GM23248 (cell line): Measurements from ENCODE around the gene DHH. TPM values are rescaled to one million over a fixed set of nuclear protein-coding genes. Genes with fewer than 3 reads are reported as not detected.

ENCODE experiments used
- DNase-seq: peaks from one replicate; pipeline ENCODE4 v3.0.0-alpha.2; 2015
- H2AFZ ChIP-seq: fragments of 200-600 bp; sonication (generic); 2 replicates; pipeline ENCODE4 v1.6.1; 2016; ENCODE audit warnings: antibody characterized with exemption
- H3F3A ChIP-seq: fragments of 200-600 bp; sonication (generic); 2 replicates; pipeline ENCODE4 v1.6.1; 2016; ENCODE audit warnings: mild to moderate bottlenecking, antibody characterized with exemption, mixed run types; ENCODE audit not compliant: insufficient read depth
- H3K27ac ChIP-seq: fragments of 200-600 bp; sonication (generic); 2 replicates; pipeline ENCODE4 v1.5.1; 2016; ENCODE audit warnings: mild to moderate bottlenecking
- H3K27me3 ChIP-seq: fragments of 200-600 bp; sonication (generic); replicated peaks from 2 replicates; pipeline ENCODE4 v1.6.1; 2016; ENCODE audit warnings: mild to moderate bottlenecking; ENCODE audit not compliant: insufficient read depth
- H3K36me3 ChIP-seq: fragments of 200-600 bp; sonication (generic); 2 replicates; pipeline ENCODE4 v1.6.1; 2016; ENCODE audit warnings: low read depth, mild to moderate bottlenecking
- H3K4me1 ChIP-seq: fragments of 200-600 bp; sonication (generic); 2 replicates; pipeline ENCODE4 v1.6.1; 2016; ENCODE audit warnings: mild to moderate bottlenecking; ENCODE audit not compliant: insufficient read depth
- H3K4me2 ChIP-seq: fragments of 200-600 bp; sonication (generic); one replicate; pipeline ENCODE4 v1.6.1; 2016; ENCODE audit warnings: mild to moderate bottlenecking; ENCODE audit not compliant: unreplicated experiment
- H3K4me3 ChIP-seq: fragments of 200-600 bp; sonication (generic); 2 replicates; pipeline ENCODE4 v1.5.1; 2016; ENCODE audit warnings: mild to moderate bottlenecking
- H3K79me2 ChIP-seq: fragments of 200-600 bp; sonication (generic); 2 replicates; pipeline ENCODE4 v1.6.1; 2016; ENCODE audit warnings: mild to moderate bottlenecking; ENCODE audit not compliant: insufficient read depth
- H3K9ac ChIP-seq: fragments of 200-600 bp; sonication (generic); 2 replicates; pipeline ENCODE4 v1.6.1; 2016; ENCODE audit warnings: mild to moderate bottlenecking
- H3K9me2 ChIP-seq: fragments of 200-600 bp; sonication (generic); 2 replicates; pipeline ENCODE4 v1.6.1; 2016; ENCODE audit warnings: mixed run types, mild to moderate bottlenecking, moderate library complexity; ENCODE audit not compliant: insufficient read depth
- H3K9me3 ChIP-seq: fragments of 200-600 bp; sonication (generic); one replicate; pipeline ENCODE4 v1.6.1; 2017; ENCODE audit warnings: low read depth
- H4K20me1 ChIP-seq: fragments of 200-600 bp; sonication (generic); 2 replicates; pipeline ENCODE4 v1.6.0; 2016; ENCODE audit not compliant: insufficient read depth
- EZH2 ChIP-seq: fragments of 200-600 bp; sonication (generic); IDR thresholded peaks from 2 replicates; pipeline ENCODE4 v1.6.1; 2018; ENCODE audit warnings: antibody characterized with exemption, mild to moderate bottlenecking; ENCODE audit not compliant: insufficient read depth, poor library complexity, severe bottlenecking
- EZH2phosphoT487 ChIP-seq: fragments of 200-600 bp; sonication (generic); IDR thresholded peaks from 2 replicates; pipeline ENCODE4 v1.6.1; 2018; ENCODE audit warnings: antibody characterized with exemption, moderate library complexity, mild to moderate bottlenecking, low read depth; ENCODE audit not compliant: insufficient read depth
- WGBS, 2 experiments: methylation state at CpG; one replicate each; pipeline ENCODE4 v1.1.6; 2015 to 2017; ENCODE audit warnings: low lambda C conversion rate in 2 of 2, low coverage in 1 of 2; ENCODE audit errors: missing lambda C conversion rate in 2 of 2; 5-methylcytosine and 5-hydroxymethylcytosine counted together
- in situ Hi-C: fragments of 300-500 bp; cut with MboI; formaldehyde crosslinking; loops from 2 replicates; pipeline ENCODE4 v1.15.0; 2020
- polyA plus RNA-seq: library from polyadenylated mRNA; unstranded; fragments of >200 nt; fragmentation: Nextera tagmentation; extraction: Ambion mirVana; gene quantifications from 2 replicates; pipeline ENCODE4 v1.2.1, GENCODE V29; 2016
- total RNA-seq: library from RNA; depleted of rRNA; stranded (reverse); fragments of >200 nt; shearing (Covaris generic); gene quantifications from 2 replicates; pipeline ENCODE4 v1.2.3, GENCODE V29; 2014

DHH gene
- total and polyA plus RNA-seq, 2 experiments from 2014 or later: not detected

DNA sequence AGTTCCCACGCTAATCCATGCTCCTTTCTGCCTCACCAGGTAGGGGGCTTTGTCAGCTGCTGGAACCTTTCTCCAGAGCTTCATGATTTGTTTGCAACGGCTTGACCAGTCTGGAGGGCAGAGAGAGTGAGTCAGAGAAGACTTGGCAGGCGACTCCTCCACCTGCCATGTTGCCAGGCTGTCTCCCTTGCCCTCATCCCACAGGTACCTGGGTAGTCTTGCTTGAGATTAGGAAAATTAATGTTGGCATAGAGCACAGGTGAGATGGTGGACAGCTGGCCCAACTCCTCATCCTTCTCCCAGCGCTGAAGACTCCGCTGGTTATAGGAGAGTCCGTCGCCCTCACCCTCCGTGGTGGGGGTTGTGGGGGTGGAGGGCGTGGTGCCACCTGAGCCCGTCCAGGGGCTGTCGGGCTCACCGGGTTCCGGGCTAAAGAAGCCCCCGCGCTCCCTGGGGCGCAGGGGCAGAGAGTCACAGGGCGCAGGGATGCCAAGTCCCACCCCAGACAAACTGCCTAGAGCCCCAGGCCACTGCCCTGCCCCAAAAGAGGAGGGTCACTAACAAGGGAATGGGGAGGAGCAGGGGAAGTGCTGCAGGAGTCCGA is 52.6 kb downstream of the DHH start:
- H3K36me3 ChIP-seq: peaks cover 26% of the 10 kb centered on the region; the same call in 1 of the 2 replicates
- TF ChIP-seq EZH2phosphoT487: no peak
- TF ChIP-seq EZH2: no peak
- H3F3A ChIP-seq: no peaks in the 10 kb centered on the region
- peaks cover 14% of the 10 kb centered on the region for H3K79me2 ChIP-seq
- H3K9me2 ChIP-seq: no peaks in the 10 kb centered on the region
- in situ Hi-C loops: no loop called here
- no peaks in the 10 kb centered on the region for H3K27me3 ChIP-seq
- no peak for DNase-seq
- no peak overlapping the region for H2AFZ ChIP-seq
- H3K27ac ChIP-seq: no peak overlapping the region
- H3K4me1 ChIP-seq: no peaks in the 10 kb centered on the region
- H3K9me3 ChIP-seq: no peaks in the 10 kb centered on the region
- WGBS, 2 experiments: 83 to 89% methylated on average over 15 to 18 of the region's 18 CpGs
- H3K9ac ChIP-seq: no peak overlapping the region
- no peaks in the 10 kb centered on the region for H4K20me1 ChIP-seq
- H3K4me3 ChIP-seq: no peak overlapping the region
- H3K4me2 ChIP-seq: no peak overlapping the region

DNA sequence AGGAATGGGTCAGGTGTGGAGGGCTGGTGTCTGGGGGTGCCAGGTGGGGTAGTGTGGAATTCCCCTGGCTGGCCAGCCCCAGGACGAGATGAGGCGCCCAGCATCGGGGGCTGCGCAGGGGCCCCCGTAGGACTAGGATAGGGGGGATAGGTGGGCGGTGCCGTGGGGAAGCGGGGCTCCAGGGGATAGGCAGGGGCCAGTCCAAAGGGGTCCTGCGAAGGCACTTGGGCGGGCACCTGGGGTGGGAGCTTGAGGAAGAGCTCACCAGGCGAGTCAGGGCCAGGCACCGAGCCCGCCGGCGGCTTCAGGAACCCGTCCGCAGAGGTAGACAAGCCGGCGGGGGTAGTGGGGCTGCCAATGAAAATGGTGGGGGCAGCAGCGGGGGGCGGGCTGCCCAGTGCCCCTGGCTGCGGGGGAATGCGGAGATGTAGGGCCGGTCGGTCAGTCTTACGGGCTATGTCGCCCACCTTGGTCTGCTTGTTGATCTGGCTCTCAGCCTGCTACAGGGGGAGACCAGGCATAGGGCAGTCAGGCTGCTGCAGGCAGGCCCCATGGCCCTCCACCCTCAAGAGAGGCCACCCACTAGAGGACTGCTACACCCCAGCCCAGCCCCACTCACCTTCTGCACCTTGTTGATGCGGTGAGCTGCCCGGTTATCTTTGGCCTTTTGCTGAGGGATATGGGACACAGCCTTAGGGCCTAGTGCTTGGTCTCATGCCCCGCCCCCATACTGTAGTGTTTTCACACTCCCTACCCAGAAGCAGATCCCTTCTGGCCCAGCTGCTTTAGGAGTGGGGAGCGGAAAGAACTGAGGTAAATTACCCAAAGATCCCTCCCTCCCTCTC is 53.3 kb downstream of the DHH start:
- Histone ChIP-seq H3K4me1 (no peaks in the 10 kb centered on the region), H4K20me1 (no peaks in the 10 kb centered on the region), H3K9me3 (no peaks in the 10 kb centered on the region), H3K4me2 (no peak overlapping the region), H3K9me2 (no peaks in the 10 kb centered on the region), H3K27ac (no peak overlapping the region), H3K9ac (no peak overlapping the region), H3K4me3 (no peak overlapping the region), H3K36me3 (peaks cover 31% of the 10 kb centered on the region; the same call in 1 of the 2 replicates), H3F3A (no peaks in the 10 kb centered on the region), H3K27me3 (no peaks in the 10 kb centered on the region), H2AFZ (no peak overlapping the region), H3K79me2 (peaks cover 12% of the 10 kb centered on the region)
- no peak for DNase-seq
- in situ Hi-C loops: no loop called here
- TF ChIP-seq EZH2 (no peak), EZH2phosphoT487 (no peak)
- WGBS, 2 experiments: 94 to 98% methylated on average over 8 to 31 of the region's 31 CpGs

DNA sequence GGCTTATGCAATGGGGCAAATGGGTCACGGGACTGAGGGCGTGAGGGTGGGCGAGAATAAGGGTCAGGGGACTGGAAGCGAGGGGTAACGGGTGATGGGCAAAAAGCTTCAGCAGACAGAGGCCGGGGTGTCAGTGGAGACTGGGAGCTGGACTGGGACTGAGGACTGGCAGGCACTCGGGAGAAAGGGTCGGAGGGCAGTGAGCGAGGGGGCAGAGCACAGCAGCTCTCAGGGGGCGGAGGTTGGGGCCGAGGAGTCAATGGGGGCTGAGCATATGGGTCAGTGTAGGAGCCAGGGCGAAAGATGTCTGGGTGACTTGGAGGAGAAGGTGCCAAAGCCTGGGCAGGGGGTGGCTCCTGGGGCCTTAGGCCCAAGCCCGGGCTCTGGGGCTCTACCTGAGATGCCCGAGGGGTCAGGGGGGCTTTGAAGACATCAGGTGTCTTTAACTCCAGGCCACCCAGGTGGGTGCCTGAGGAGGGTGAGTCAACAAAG is 54.2 kb downstream of the DHH start:
- no peaks in the 10 kb centered on the region for H3F3A ChIP-seq
- H3K9me2 ChIP-seq: no peaks in the 10 kb centered on the region
- no peaks in the 10 kb centered on the region for H3K9me3 ChIP-seq
- no peaks in the 10 kb centered on the region for H4K20me1 ChIP-seq
- no peaks in the 10 kb centered on the region for H3K4me1 ChIP-seq
- DNase-seq: no peak
- in situ Hi-C loops: no loop called here
- TF ChIP-seq EZH2phosphoT487 (no peak), EZH2 (no peak)
- H3K4me2 ChIP-seq: no peak overlapping the region
- H3K4me3 ChIP-seq: no peak overlapping the region
- H3K36me3 ChIP-seq: peaks cover 23% of the 10 kb centered on the region; the same call in 1 of the 2 replicates
- peaks cover 11% of the 10 kb centered on the region for H3K79me2 ChIP-seq
- H3K27ac ChIP-seq: no peak overlapping the region
- H3K27me3 ChIP-seq: no peaks in the 10 kb centered on the region
- 91 to 98% methylated on average over 4 to 14 of the region's 14 CpGs for WGBS, 2 experiments
- no peak overlapping the region for H2AFZ ChIP-seq
- H3K9ac ChIP-seq: no peak overlapping the region

DNA sequence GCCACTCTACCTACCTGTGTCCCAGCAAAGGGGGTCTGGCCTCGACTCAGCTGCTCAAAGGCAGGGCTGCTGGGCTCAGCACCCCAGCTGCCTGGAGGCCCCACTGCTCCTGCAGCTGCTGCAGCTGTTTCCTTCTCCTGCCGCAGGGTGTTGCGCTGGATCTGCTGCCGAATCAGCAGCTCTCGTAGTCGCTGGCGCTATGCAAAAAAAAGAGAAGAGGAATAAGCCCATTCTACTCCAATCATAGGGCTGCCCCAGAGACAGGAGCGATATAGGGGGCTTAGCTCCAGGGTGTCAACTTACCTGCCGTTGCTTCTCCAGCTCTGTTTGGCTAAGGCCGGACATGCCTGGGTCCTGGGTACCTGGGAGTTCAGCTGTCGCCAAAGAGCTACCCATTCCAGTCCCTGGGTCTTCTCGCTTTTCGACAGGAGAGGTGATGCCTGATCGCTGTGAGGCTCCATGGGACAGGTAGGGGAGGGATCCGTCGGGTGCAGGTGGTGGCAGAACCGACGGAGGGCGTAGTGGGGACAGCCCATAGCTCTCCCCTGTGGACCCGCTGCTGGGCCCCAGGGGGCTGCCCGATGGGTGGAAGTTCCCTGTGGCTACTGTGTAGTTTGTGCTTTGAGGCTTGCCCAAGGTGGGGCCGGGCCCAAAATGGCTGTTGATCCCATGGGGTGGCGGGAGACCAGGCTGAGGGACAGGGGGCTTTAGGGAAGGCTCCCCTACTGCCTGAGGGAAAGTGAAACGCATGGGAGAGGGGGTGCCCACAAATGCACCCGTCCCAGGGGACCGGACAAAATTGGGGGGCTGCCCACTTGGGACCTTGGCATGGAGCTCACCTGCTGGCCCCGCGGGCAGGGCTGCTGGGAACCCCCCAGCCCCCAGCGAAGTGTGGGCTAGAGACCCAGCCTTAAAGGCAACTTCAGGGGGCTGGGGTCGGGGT is 54.9 kb downstream of the DHH start:
- WGBS, 2 experiments: 91 to 94% methylated on average over 29 to 30 of the region's 30 CpGs
- Histone ChIP-seq H3K9ac (no peak overlapping the region), H3K4me3 (no peak overlapping the region), H3K4me2 (no peak overlapping the region), H3K79me2 (peaks cover 11% of the 10 kb centered on the region), H3K4me1 (no peaks in the 10 kb centered on the region), H3K36me3 (peaks cover 17% of the 10 kb centered on the region; the same call in 1 of the 2 replicates), H3K9me2 (no peaks in the 10 kb centered on the region), H2AFZ (no peak overlapping the region), H3K9me3 (no peaks in the 10 kb centered on the region), H3K27me3 (no peaks in the 10 kb centered on the region), H3K27ac (no peak overlapping the region), H4K20me1 (no peaks in the 10 kb centered on the region), H3F3A (no peaks in the 10 kb centered on the region)
- no peak for DNase-seq
- no peak for TF ChIP-seq EZH2
- TF ChIP-seq EZH2phosphoT487: no peak
- in situ Hi-C loops: no loop called here
